Adrenal gland (tissue), 12 donors: ENCODE measurements around the gene ERC2. TPM values are rescaled to one million over a fixed set of nuclear protein-coding genes. Genes with fewer than 3 reads are reported as not detected.

ENCODE experiments used
- DNase-seq, 7 donors: peaks; one replicate each; pipeline ENCODE4 v3.0.0-alpha.2; 2019 to 2020
- H3K27ac ChIP-seq, 5 donors: fragments of 200-600 bp; sonication (generic) in 4 of 5; 1 replicate in 3 of 5; 2 replicates in 2 of 5; pipeline versions ENCODE4 v1.5.1 to v1.8.0; 2016 to 2020; ENCODE audit warnings: mild to moderate bottlenecking in 1 of 5
- H3K27me3 ChIP-seq: fragments of 200-600 bp; 2 replicates; pipeline ENCODE4 v1.8.0; 2021
- H3K36me3 ChIP-seq, 2 donors: fragments of 200-600 bp; replicated peaks in 1 of 2; 1 replicate in 1 of 2; 2 replicates in 1 of 2; pipeline versions ENCODE4 v1.5.1 to v1.8.0; 2018 to 2022
- H3K4me1 ChIP-seq, 2 donors: fragments of 200-600 bp; replicated peaks in 1 of 2; 1 replicate in 1 of 2; 2 replicates in 1 of 2; pipeline versions ENCODE4 v1.5.1 to v1.8.0; 2018 to 2021
- H3K4me3 ChIP-seq, 4 donors: fragments of 200-600 bp; sonication (generic) in 3 of 4; one replicate each; pipeline ENCODE4 v1.5.1; 2016 to 2018
- H3K9me3 ChIP-seq, 3 donors: fragments of 200-600 bp; sonication (generic) in 1 of 3; replicated peaks in 1 of 3; 1 replicate in 2 of 3; 2 replicates in 1 of 3; pipeline versions ENCODE4 v1.5.1 to v1.8.0; 2016 to 2021
- CTCF ChIP-seq, 6 experiments: fragments of 450-650 bp in 4 of 6; fragments of 200-600 bp in 2 of 6; sonication (generic) in 1 of 6; IDR thresholded peaks; 1 replicate in 5 of 6; 2 replicates in 1 of 6; pipeline versions ENCODE4 v1.5.1 to v1.8.0; 2016 to 2021; ENCODE audit warnings: antibody characterized with exemption in 6 of 6, mild to moderate bottlenecking in 2 of 6, moderate library complexity in 1 of 6
- POLR2A ChIP-seq, 2 donors: fragments of 450-650 bp; IDR thresholded peaks; one replicate each; pipeline ENCODE4 v1.6.1; 2017; ENCODE audit warnings: antibody characterized with exemption in 2 of 2, mild to moderate bottlenecking in 2 of 2, moderate library complexity in 1 of 2
- WGBS, 4 donors: extraction: QIAGEN DNeasy Blood & Tissue Kit in 2 of 4; methylation state at CpG; one replicate each; pipeline versions ENCODE4 v1.1.5 to v1.1.7; 2013 to 2017; 5-methylcytosine and 5-hydroxymethylcytosine counted together
- intact Hi-C, 2 donors: fragments of 100-400 bp; cut with DNase I; formaldehyde crosslinking; loops; one replicate each; pipeline versions ENCODE4 v1.14.1 to v1.15.0; 2022 to 2023
- polyA plus RNA-seq, 3 donors: library from polyadenylated mRNA; stranded (reverse); fragments of 200-250 nt in 2 of 3; fragments of 350-450 nt in 1 of 3; fragmentation: Illumina TruSeq in 1 of 3; extraction: RNeasy Lipid Tissue Mini Kit (QIAGEN cat#74804) in 1 of 3; gene quantifications; one replicate each; pipeline ENCODE4 v1.2.3, GENCODE V29; 2013 to 2014
- total RNA-seq, 9 donors: library from RNA; depleted of rRNA in 4 of 9; stranded (reverse); fragments of >200 nt in 4 of 9; fragments of 120-200 nt in 1 of 9; fragmentation: NEBNext Ultra II Directional in 1 of 9; extraction: Animal tissue kit (Norgen Biotek cat#: 25700) in 1 of 9; gene quantifications; one replicate each; pipeline versions ENCODE4 v1.1.0 to v1.2.4, GENCODE V29; 2013 to 2023
- donor health status: healthy with polysubstance abuse.
- donor health status: Bipolar disorder and iron deficiency.
- donor health status: DM: yes; HTN: yes; CAD: no.
- donor health status: DM: no; HTN: no; CAD: no.
- donor health status: DM: no; HTN: no; CAD: no.
- donor health status: DM: yes; HTN: yes; CAD: no.

The ERC2 gene
- total and polyA plus RNA-seq, 12 donors = 0.47 to 5.8 (median 1.5) TPM

- H3K36me3 ChIP-seq = no peaks in the 10 kb centered on the region
- H3K4me1 ChIP-seq = peaks cover 0 to 8% of the 10 kb centered on the region in 2 donors
- no peak for TF ChIP-seq CTCF (IDR thresholded peaks at IDR 0.05)
- TF ChIP-seq POLR2A (IDR thresholded peaks at IDR 0.05) = no peak
- WGBS, 4 donors = 83 to 90% (median 87%) methylated on average over 9 of the region's 9 CpGs
- no peaks in the 10 kb centered on the region for H3K9me3 ChIP-seq
- no peak for DNase-seq
- H3K27me3 ChIP-seq = peaks cover 13% of the 10 kb centered on the region
- intact Hi-C loops = no loop called here
- H3K4me3 ChIP-seq = no peak overlapping the region
- H3K27ac ChIP-seq = no peak overlapping the region
Observed at GRCh38 chr3:55521064-55521737, 947.1 kb downstream of the ERC2 start.

GRCh38 chr3:55519019-55519418, 949.2 kb downstream of the ERC2 start:
- no peak overlapping the region for H3K4me3 ChIP-seq
- 63 to 89% (median 80%) methylated on average over 1 to 3 of the region's 3 CpGs for WGBS, 4 donors
- TF ChIP-seq CTCF (IDR thresholded peaks at IDR 0.05) (no peak), POLR2A (IDR thresholded peaks at IDR 0.05) (no peak)
- intact Hi-C loops = no loop called here
- no peak for DNase-seq
- H3K27ac ChIP-seq = no peak overlapping the region
- peaks cover 18% of the 10 kb centered on the region for H3K27me3 ChIP-seq
- H3K36me3 ChIP-seq = no peaks in the 10 kb centered on the region
- no peaks in the 10 kb centered on the region for H3K9me3 ChIP-seq
- no peaks in the 10 kb centered on the region for H3K4me1 ChIP-seq

- H3K9me3 ChIP-seq = no peaks in the 10 kb centered on the region
- H3K27me3 ChIP-seq = peaks cover 18% of the 10 kb centered on the region
- H3K27ac ChIP-seq = no peak overlapping the region
- no peak overlapping the region for H3K4me3 ChIP-seq
- TF ChIP-seq POLR2A (IDR thresholded peaks at IDR 0.05) (no peak), CTCF (IDR thresholded peaks at IDR 0.05) (no peak)
- no peaks in the 10 kb centered on the region for H3K36me3 ChIP-seq
- intact Hi-C loops = no loop called here
- 72 to 83% (median 78%) methylated on average over 6 of the region's 6 CpGs for WGBS, 4 donors
- H3K4me1 ChIP-seq = no peaks in the 10 kb centered on the region
- no peak for DNase-seq
Observed at GRCh38 chr3:55518451-55518850, 949.8 kb downstream of the ERC2 start.

GRCh38 chr3:55516392-55517030, 951.8 kb downstream of the ERC2 start:
- Histone ChIP-seq H3K27ac (no peak overlapping the region), H3K27me3 (peaks cover 18% of the 10 kb centered on the region), H3K36me3 (no peaks in the 10 kb centered on the region), H3K9me3 (no peaks in the 10 kb centered on the region), H3K4me3 (no peak overlapping the region), H3K4me1 (peaks cover 0 to 11% of the 10 kb centered on the region in 2 donors)
- intact Hi-C loops = no loop called here
- DNase-seq = no peak
- TF ChIP-seq CTCF (IDR thresholded peaks at IDR 0.05) = no peak
- no peak for TF ChIP-seq POLR2A (IDR thresholded peaks at IDR 0.05)
- WGBS, 4 donors = 63 to 70% (median 69%) methylated on average over 10 of the region's 10 CpGs
